Neural crest cell (in vitro differentiated cells): Measurements from ENCODE around the gene SUFU. TPM values are rescaled to one million over a fixed set of nuclear protein-coding genes. Genes with fewer than 3 reads are reported as not detected.

Experiments
- DNase-seq: peaks from one replicate; pipeline ENCODE4 v3.0.0; 2021; ENCODE audit warnings: low read depth, mixed read lengths, low spot score
- H3K27ac Mint-ChIP-seq: one replicate; pipeline ENCODE4 v1.8.0; 2021; ENCODE audit warnings: mild to moderate bottlenecking, mixed read lengths; ENCODE audit not compliant: unreplicated experiment
- H3K27me3 Mint-ChIP-seq: 2 replicates; pipeline ENCODE4 v1.8.0; 2021; ENCODE audit warnings: low read depth, mild to moderate bottlenecking, mixed read lengths
- H3K36me3 Mint-ChIP-seq: 2 replicates; pipeline ENCODE4 v1.8.0; 2021; ENCODE audit warnings: low read depth, mild to moderate bottlenecking, mixed read lengths
- H3K4me1 Mint-ChIP-seq: 2 replicates; pipeline ENCODE4 v1.8.0; 2021; ENCODE audit warnings: mixed read lengths
- H3K4me3 Mint-ChIP-seq: one replicate; pipeline ENCODE4 v1.8.0; 2021; ENCODE audit warnings: mild to moderate bottlenecking, mixed read lengths
- H3K9me3 Mint-ChIP-seq: 2 replicates; pipeline ENCODE4 v1.8.0; 2021; ENCODE audit warnings: mixed read lengths
- total RNA-seq: library from RNA; stranded (reverse); gene quantifications from 2 replicates; pipeline ENCODE4 v1.2.1, GENCODE V29; 2021
- TF ChIP-seq, protein P1 (sequence below): fragments of 200-600 bp; sonication (generic); conservative IDR thresholded peaks from 2 replicates; pipeline ENCODE4 v1.5.0; 2021; ENCODE audit warnings: antibody characterized with exemption, mild to moderate bottlenecking

SUFU gene
- total RNA-seq, 1 donor from 2014 or later: 27.1 TPM

DNA sequence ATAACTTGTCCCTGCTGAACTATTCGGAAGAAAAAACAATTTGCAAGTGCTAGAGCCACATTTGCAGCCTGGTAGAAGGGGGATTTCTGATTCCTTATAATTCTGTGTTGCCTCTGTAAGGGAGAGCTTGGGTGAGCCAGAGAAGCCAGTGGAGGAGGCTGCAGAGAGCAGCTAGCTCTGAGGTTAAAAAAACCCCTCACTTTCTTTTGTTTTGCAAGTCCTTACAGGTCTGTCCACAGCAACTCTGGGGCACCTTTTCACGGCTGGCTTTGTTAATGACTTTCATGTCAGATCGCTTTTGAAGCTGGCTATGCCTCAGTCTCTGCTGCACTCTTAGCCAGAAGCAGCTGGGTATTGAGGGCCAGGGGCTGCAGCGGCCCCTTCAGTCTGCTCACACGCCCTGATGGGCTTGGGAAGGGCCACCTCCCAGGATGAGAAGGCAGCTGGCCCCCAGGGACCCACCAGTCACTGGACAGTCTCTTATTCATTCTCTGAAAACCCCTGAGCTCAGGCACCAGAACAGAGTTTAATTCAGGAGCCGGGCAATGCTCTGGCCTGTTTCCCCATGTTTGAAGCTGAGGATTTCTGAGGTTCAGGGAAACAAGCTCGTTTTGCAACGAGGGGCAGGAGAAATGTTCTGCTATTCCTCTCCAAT lies 171.4 kb downstream of the SUFU start:
- Mint-ChIP-seq H3K27ac (peak overlapping the region; percentile 98), H3K9me3 (no peaks in the 10 kb centered on the region), H3K36me3 (no peaks in the 10 kb centered on the region), H3K27me3 (no peaks in the 10 kb centered on the region), H3K4me3 (peak overlapping the region; percentile 84), H3K4me1 (peaks cover 88% of the 10 kb centered on the region)
- peak; percentile 37 for DNase-seq
- TF ChIP-seq, protein P1, sequence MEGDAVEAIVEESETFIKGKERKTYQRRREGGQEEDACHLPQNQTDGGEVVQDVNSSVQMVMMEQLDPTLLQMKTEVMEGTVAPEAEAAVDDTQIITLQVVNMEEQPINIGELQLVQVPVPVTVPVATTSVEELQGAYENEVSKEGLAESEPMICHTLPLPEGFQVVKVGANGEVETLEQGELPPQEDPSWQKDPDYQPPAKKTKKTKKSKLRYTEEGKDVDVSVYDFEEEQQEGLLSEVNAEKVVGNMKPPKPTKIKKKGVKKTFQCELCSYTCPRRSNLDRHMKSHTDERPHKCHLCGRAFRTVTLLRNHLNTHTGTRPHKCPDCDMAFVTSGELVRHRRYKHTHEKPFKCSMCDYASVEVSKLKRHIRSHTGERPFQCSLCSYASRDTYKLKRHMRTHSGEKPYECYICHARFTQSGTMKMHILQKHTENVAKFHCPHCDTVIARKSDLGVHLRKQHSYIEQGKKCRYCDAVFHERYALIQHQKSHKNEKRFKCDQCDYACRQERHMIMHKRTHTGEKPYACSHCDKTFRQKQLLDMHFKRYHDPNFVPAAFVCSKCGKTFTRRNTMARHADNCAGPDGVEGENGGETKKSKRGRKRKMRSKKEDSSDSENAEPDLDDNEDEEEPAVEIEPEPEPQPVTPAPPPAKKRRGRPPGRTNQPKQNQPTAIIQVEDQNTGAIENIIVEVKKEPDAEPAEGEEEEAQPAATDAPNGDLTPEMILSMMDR: no peak

DNA sequence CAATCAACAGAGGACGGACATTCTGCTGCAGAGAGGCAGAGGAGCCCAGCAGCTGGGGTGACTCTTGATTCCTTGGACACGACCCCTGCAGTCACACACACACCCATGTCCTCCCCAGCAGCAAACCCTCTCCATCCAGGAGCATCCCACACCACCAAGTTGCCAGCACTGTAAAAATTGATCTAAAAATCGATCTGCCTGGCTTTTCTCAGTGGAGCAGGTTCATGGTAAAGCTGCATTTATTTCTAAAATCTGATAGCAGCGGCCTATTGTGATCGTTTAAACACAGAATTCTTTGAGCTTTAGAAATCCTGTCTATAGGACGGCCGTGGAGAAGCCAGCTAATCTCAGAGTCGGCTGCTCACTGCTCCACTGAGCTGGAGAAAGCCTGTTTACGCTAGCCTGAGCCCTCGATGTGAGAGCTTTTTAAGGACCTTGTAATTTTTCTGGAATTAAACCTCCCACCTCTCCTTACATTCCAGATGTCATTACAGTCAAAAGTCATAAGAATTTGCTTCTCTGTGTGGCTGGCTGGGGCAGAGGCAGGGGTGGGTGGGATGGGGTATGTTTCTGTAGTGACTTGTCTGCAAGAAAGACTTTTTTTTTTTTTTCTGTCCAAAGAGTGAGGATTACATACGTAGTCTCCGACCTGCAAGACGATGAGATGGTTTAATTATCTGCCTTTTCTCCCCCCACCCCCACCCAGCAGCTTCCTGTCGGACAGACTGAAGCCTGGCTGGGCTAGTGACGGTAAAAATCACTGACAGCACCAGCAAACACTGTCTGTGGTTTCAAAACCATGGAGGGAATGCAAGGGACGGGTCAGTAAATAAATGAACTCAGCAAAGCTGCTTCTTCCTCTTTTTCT lies 172.1 kb downstream of the SUFU start:
- Mint-ChIP-seq H3K36me3 (no peaks in the 10 kb centered on the region), H3K27me3 (no peaks in the 10 kb centered on the region), H3K4me3 (peak overlapping the region; percentile 84), H3K9me3 (no peaks in the 10 kb centered on the region), H3K27ac (peak overlapping the region; percentile 98), H3K4me1 (peaks cover 83% of the 10 kb centered on the region)
- DNase-seq: no peak
- TF ChIP-seq, protein P1: no peak

DNA sequence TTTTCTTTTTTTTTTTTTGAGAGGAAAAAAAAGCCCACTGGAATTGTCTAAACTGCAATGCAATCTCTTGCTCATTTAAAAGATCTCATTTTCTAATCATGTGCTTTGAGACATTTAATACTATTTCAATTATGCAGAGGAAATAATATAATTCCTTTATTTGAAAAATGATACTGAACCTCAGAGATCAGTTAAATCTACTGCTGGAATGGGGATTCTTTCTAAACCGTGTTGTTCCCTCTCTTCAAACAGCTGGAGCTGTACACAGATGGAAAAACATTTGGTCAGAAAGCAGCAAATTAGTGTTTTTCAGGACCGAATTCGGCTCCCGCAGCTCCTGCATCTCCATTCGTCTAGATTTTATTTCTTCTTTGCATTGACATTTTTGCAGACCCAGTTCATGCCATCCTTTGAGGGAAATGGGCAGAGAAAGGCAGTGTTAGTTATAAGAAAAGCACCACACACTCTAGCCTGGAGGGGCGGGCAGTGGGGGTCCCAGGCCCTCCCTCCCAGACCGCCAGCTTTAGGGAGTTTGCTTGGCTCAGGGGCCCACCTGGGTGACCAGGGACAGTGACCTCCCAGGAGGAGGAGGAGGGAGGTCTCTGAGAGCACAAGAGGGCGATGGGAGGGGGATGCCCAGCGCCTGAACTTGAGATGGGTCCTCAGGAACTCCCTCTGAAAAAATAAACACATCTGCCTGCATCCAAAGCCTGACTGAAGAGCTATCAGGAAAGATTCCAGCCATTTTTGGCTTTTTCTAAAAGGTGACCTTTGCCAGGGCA lies 173.0 kb downstream of the SUFU start:
- peaks cover 5% of the 10 kb centered on the region for H3K36me3 Mint-ChIP-seq
- TF ChIP-seq, protein P1: no peak
- H3K27ac Mint-ChIP-seq: peak overlapping the region; percentile 90

DNA sequence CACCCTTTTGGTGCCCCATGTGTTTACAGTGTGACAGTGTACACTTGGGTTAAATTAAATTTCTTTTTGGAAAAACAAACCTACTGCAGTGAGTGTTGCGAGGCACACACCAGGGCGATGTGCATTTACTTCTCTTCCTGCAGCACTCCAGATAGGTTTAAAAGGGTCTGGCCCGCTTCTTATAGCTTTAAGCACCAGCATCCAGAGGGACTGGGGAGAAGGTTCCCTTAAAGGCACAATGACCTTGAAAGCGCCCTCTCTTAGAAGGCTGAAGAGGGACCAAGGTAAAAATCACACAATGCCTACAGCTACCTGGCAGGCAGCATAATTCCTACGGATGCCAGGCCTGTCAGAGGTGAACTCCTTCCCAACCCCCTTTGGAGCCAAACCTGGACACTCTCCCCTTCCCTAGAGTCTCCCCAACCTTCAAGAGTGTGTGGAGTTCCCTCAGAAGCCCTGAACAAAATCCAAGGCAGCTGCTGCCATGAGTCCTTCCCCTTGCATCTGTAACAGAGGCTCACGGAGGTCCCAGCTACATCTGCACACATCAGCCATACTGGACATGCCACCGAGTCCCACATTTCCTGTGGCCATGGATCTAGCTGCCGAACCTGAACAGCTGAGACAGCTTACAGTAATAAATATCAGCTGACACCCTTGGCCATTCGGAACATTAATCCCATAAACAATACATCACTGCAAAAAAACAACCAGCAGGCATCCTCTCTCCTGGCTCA lies 173.7 kb downstream of the SUFU start:
- no peak for DNase-seq
- H3K36me3 Mint-ChIP-seq: peaks cover 9% of the 10 kb centered on the region
- H3K27ac Mint-ChIP-seq: peak overlapping the region; percentile 87
- H3K4me1 Mint-ChIP-seq: peaks cover 88% of the 10 kb centered on the region
- H3K27me3 Mint-ChIP-seq: no peaks in the 10 kb centered on the region
- H3K9me3 Mint-ChIP-seq: no peaks in the 10 kb centered on the region
- peak overlapping the region; percentile 84 for H3K4me3 Mint-ChIP-seq
- TF ChIP-seq, protein P1: no peak

More for the DNA sequence above, 173.0 kb downstream of the SUFU start:
- Mint-ChIP-seq H3K27me3 (no peaks in the 10 kb centered on the region), H3K4me3 (peak overlapping the region; percentile 84), H3K4me1 (peaks cover 85% of the 10 kb centered on the region), H3K9me3 (no peaks in the 10 kb centered on the region)
- DNase-seq: no peak

DNA sequence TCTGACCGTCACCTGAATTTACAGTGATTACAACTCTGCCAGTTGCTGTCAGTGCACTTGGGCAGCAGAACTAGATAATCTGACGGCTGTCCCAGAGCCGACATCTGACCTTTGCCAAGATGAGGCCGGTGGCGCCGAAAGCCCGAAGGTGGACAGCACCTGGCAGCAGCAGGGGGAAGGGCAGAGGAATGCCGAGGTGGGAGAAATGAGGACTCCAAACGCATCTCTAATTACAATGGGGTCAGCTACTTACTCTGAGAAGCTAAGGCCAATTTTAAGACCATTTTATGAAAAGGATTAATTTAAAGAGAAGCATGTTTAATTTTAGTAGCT lies 174.3 kb downstream of the SUFU start:
- peak overlapping the region; percentile 87 for H3K27ac Mint-ChIP-seq
- no peaks in the 10 kb centered on the region for H3K9me3 Mint-ChIP-seq
- TF ChIP-seq, protein P1: no peak
- H3K36me3 Mint-ChIP-seq: peaks cover 9% of the 10 kb centered on the region
- DNase-seq: no peak
- H3K4me1 Mint-ChIP-seq: peaks cover 83% of the 10 kb centered on the region
- no peaks in the 10 kb centered on the region for H3K27me3 Mint-ChIP-seq
- no peak overlapping the region for H3K4me3 Mint-ChIP-seq
